ENCODE data around the gene RNF207. TPM values are rescaled to one million over a fixed set of nuclear protein-coding genes. Genes with fewer than 3 reads are reported as not detected.
A peak's percentile ranks its signal among the peaks of the same experiment; 100 is the strongest.

The RNF207 gene
- total RNA-seq, 3 donors from 2014 or later, result 35.4 to 63.9 (median 35.9) TPM

GRCh38 chr1:6180707-6181311 lies 25.1 kb upstream of the RNF207 start:
- no peaks in the 10 kb centered on the region for H3K36me3 ChIP-seq (ENCODE audit: low read depth)

GRCh38 chr1:6181347-6181770 lies 24.6 kb upstream of the RNF207 start:
- Histone ChIP-seq H3K9me3 (no peaks in the 10 kb centered on the region), H3K4me3 (no peak overlapping the region), H3K36me3 (ENCODE audit: low read depth) (no peaks in the 10 kb centered on the region), H3K4me1 (ENCODE audit: low read depth) (peaks cover 6% of the 10 kb centered on the region)
- no peak for TF ChIP-seq CTCF (IDR thresholded peaks at IDR 0.05)
- ATAC-seq (no peak), DNase-seq (no peak)
- intact Hi-C loops (cut with DNase I, micrococcal nuclease), result no loop called here

More at GRCh38 chr1:6180707-6181311, 25.1 kb upstream of the RNF207 start:
- TF ChIP-seq CTCF (IDR thresholded peaks at IDR 0.05), result no peak
- peaks cover 6% of the 10 kb centered on the region for H3K4me1 ChIP-seq (ENCODE audit: low read depth)
- H3K4me3 ChIP-seq, result no peak overlapping the region
- no peaks in the 10 kb centered on the region for H3K9me3 ChIP-seq
- ATAC-seq (no peak), DNase-seq (peak in 1 of 3 donors; percentile 25)
- intact Hi-C loops (cut with DNase I, micrococcal nuclease), result no loop called here

GRCh38 chr1:6183520-6183989 lies 22.4 kb upstream of the RNF207 start:
- Histone ChIP-seq H3K9me3 (no peaks in the 10 kb centered on the region), H3K4me1 (ENCODE audit: low read depth) (peaks cover 6% of the 10 kb centered on the region), H3K4me3 (no peak overlapping the region), H3K36me3 (ENCODE audit: low read depth) (peaks cover 3% of the 10 kb centered on the region)
- intact Hi-C loops (cut with DNase I, micrococcal nuclease), result no loop called here
- TF ChIP-seq CTCF (IDR thresholded peaks at IDR 0.05), result no peak
- DNase-seq (no peak), ATAC-seq (peak; percentile 42)

GRCh38 chr1:6184083-6184783 lies 21.7 kb upstream of the RNF207 start:
- Histone ChIP-seq H3K36me3 (ENCODE audit: low read depth) (peaks cover 5% of the 10 kb centered on the region), H3K4me1 (ENCODE audit: low read depth) (no peaks in the 10 kb centered on the region), H3K4me3 (no peak overlapping the region), H3K9me3 (no peaks in the 10 kb centered on the region)
- DNase-seq (peak in 1 of 3 donors; percentile 10), ATAC-seq (no peak)
- TF ChIP-seq CTCF (IDR thresholded peaks at IDR 0.05), result no peak
- intact Hi-C loops (cut with DNase I, micrococcal nuclease), result no loop called here

GRCh38 chr1:6185151-6185550 lies 20.8 kb upstream of the RNF207 start:
- Histone ChIP-seq H3K4me3 (no peak overlapping the region), H3K36me3 (ENCODE audit: low read depth) (peaks cover 7% of the 10 kb centered on the region), H3K9me3 (no peaks in the 10 kb centered on the region), H3K4me1 (ENCODE audit: low read depth) (no peaks in the 10 kb centered on the region)
- ATAC-seq, result no peak
- TF ChIP-seq CTCF (IDR thresholded peaks at IDR 0.05), result no peak
- DNase-seq, result no peak
- intact Hi-C loops (cut with DNase I, micrococcal nuclease), result no loop called here

Measured in mucosa of descending colon (tissue), 3 donors.